Panc1 (cell line): Measurements from ENCODE around the gene PHC2. TPM values are rescaled to one million over a fixed set of nuclear protein-coding genes. Genes with fewer than 3 reads are reported as not detected.

Experiments
- ATAC-seq: fragments of 200-7000 bp; cut with Tn5 transposase; 2 replicates; pipeline ENCODE4 v1.9.1; 2020; ENCODE audit warnings: mild to moderate bottlenecking, moderate library complexity
- BruUV-seq: library from RNA; stranded (reverse); fragments of 400-500 nt; replicated peaks from 2 replicates; lab custom pipeline; 2021; lab: Mats Ljungman, UMichigan
- CTCF ChIA-PET: fragments of 300-600 bp; sonication (Branson Sonifier 250); formaldehyde crosslinking; loops from one replicate; lab custom pipeline; 2022; ENCODE audit warnings: antibody characterized with exemption; lab: Charles Lee
- POLR2A ChIA-PET: fragments of 300-600 bp; sonication (Branson Sonifier 250); formaldehyde crosslinking; loops from one replicate; lab custom pipeline; 2022; ENCODE audit warnings: antibody characterized with exemption; lab: Charles Lee
- DNase-seq: peaks from one replicate; pipeline ENCODE4 v3.0.0-alpha.2; 2010; ENCODE audit warnings: low read depth, low spot score
- H3K27ac ChIP-seq: 2 replicates; pipeline ENCODE4 v1.5.1; 2011; ENCODE audit warnings: mild to moderate bottlenecking, low read length, inconsistent platforms
- H3K27me3 ChIP-seq: fragments of 200-500 bp; sonication (Bioruptor generic); 2 replicates; pipeline ENCODE4 v1.6.0; 2014; ENCODE audit warnings: low read length, inconsistent platforms; ENCODE audit not compliant: control insufficient read depth, insufficient read depth
- H3K36me3 ChIP-seq: fragments of 200-500 bp; sonication (Bioruptor generic); 2 replicates; pipeline ENCODE4 v1.5.1; 2014; ENCODE audit warnings: inconsistent platforms, mild to moderate bottlenecking, low read length, moderate library complexity; ENCODE audit not compliant: control insufficient read depth, insufficient read depth
- H3K4me1 ChIP-seq: 2 replicates; pipeline ENCODE4 v1.5.1; 2011; ENCODE audit warnings: inconsistent platforms, mild to moderate bottlenecking, low read length, moderate library complexity; ENCODE audit not compliant: control insufficient read depth, insufficient read depth
- H3K4me3 ChIP-seq, 2 experiments: 2 replicates each; pipeline ENCODE4 v1.5.1; 2011 to 2012; ENCODE audit warnings: low read depth in 2 of 2, low read length in 2 of 2, mild to moderate bottlenecking in 2 of 2, inconsistent platforms in 1 of 2, moderate library complexity in 1 of 2
- H3K9me3 ChIP-seq: fragments of 200-500 bp; sonication (Bioruptor generic); 2 replicates; pipeline ENCODE4 v1.5.1; 2014; ENCODE audit warnings: low read depth, mild to moderate bottlenecking, inconsistent platforms, low read length, moderate library complexity; ENCODE audit not compliant: control insufficient read depth, insufficient read depth
- POLR2AphosphoS5 ChIP-seq: IDR thresholded peaks from 2 replicates; pipeline ENCODE4 v1.6.1; 2012; ENCODE audit warnings: mild to moderate bottlenecking, low read depth, low read length, moderate library complexity
- SIN3A ChIP-seq: IDR thresholded peaks from 2 replicates; pipeline ENCODE4 v1.6.1; 2012; ENCODE audit warnings: low read depth, mild to moderate bottlenecking, low read length, moderate library complexity, borderline replicate concordance; ENCODE audit not compliant: insufficient read depth
- TCF7L2 ChIP-seq: IDR thresholded peaks from 2 replicates; pipeline ENCODE4 v1.6.1; 2011; ENCODE audit warnings: mild to moderate bottlenecking, low read depth, low read length, inconsistent platforms
- in situ Hi-C: cut with HindIII; loops from 2 replicates; pipeline ENCODE4 v1.10.0; 2016; ENCODE audit warnings: low sequenced_read_pairs, low pct_unique_long_range_greater_than_20kb
- intact Hi-C: fragments of 100-400 bp; cut with micrococcal nuclease; formaldehyde crosslinking; loops from one replicate; pipeline ENCODE4 v1.10.0; 2022; ENCODE audit not compliant: unreplicated experiment
- total RNA-seq: library from RNA; stranded (reverse); gene quantifications from one replicate; pipeline ENCODE4 v1.2.1, GENCODE V29; 2021; ENCODE audit not compliant: unreplicated experiment
- TF ChIP-seq, protein P1 (sequence below), 2 experiments: IDR thresholded peaks; 2 replicates each; pipeline ENCODE4 v1.6.1; 2011 to 2012; ENCODE audit warnings: low read depth in 2 of 2, control low read depth in 1 of 2, low read length in 1 of 2, mild to moderate bottlenecking in 1 of 2, moderate library complexity in 1 of 2; ENCODE audit not compliant: insufficient read depth in 1 of 2
- TF ChIP-seq, protein P2 (sequence below): fragments of 450-650 bp; IDR thresholded peaks from 2 replicates; pipeline ENCODE4 v1.5.1; 2017; ENCODE audit warnings: mild to moderate bottlenecking

PHC2 gene
- total RNA-seq, 1 experiment from 2014 or later: 122 TPM

DNA sequence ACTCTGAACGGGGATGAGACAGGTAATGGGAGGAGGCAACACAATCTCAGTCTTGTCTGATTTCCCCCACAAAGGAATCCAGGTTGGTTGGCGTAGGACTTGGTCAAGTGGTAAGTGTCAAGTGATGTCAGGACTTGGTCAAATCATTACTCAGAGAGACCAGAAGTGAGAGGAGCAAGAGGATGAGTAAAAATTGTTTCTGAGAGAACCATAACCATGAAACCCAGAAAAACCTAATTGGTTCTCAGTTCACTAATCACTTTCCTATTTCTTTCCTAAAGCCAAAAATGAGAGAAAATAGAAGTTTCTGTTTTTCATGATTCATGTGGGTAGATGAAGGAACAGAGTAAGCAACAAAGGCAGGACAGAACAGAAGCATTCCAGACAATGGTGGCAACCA is 5.0 kb downstream of the PHC2 start:
- intact Hi-C loops: no loop called here
- Histone ChIP-seq H3K36me3 (peaks cover 6% of the 10 kb centered on the region; the same call in 1 of the 2 replicates), H3K9me3 (no peaks in the 10 kb centered on the region), H3K27me3 (peaks cover 9% of the 10 kb centered on the region), H3K4me1 (peaks cover 5% of the 10 kb centered on the region; the same call in 1 of the 2 replicates), H3K4me3 (no peak overlapping the region), H3K27ac (no peak overlapping the region)
- ATAC-seq: no peak
- in situ Hi-C loops: no loop called here
- POLR2A ChIA-PET: no interaction called here
- no TSS peak for BruUV-seq
- no peak for DNase-seq
- CTCF ChIA-PET: no interaction called here
- no peak for TF ChIP-seq POLR2AphosphoS5
- TF ChIP-seq SIN3A: no peak
- no peak for TF ChIP-seq TCF7L2
- TF ChIP-seq, protein P1, sequence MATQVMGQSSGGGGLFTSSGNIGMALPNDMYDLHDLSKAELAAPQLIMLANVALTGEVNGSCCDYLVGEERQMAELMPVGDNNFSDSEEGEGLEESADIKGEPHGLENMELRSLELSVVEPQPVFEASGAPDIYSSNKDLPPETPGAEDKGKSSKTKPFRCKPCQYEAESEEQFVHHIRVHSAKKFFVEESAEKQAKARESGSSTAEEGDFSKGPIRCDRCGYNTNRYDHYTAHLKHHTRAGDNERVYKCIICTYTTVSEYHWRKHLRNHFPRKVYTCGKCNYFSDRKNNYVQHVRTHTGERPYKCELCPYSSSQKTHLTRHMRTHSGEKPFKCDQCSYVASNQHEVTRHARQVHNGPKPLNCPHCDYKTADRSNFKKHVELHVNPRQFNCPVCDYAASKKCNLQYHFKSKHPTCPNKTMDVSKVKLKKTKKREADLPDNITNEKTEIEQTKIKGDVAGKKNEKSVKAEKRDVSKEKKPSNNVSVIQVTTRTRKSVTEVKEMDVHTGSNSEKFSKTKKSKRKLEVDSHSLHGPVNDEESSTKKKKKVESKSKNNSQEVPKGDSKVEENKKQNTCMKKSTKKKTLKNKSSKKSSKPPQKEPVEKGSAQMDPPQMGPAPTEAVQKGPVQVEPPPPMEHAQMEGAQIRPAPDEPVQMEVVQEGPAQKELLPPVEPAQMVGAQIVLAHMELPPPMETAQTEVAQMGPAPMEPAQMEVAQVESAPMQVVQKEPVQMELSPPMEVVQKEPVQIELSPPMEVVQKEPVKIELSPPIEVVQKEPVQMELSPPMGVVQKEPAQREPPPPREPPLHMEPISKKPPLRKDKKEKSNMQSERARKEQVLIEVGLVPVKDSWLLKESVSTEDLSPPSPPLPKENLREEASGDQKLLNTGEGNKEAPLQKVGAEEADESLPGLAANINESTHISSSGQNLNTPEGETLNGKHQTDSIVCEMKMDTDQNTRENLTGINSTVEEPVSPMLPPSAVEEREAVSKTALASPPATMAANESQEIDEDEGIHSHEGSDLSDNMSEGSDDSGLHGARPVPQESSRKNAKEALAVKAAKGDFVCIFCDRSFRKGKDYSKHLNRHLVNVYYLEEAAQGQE (IDR thresholded peaks at IDR 0.05; ENCODE audit: insufficient read depth in 1 of 2, low read depth in 2 of 2, low read length in 1 of 2): no peak
- TF ChIP-seq, protein P2, sequence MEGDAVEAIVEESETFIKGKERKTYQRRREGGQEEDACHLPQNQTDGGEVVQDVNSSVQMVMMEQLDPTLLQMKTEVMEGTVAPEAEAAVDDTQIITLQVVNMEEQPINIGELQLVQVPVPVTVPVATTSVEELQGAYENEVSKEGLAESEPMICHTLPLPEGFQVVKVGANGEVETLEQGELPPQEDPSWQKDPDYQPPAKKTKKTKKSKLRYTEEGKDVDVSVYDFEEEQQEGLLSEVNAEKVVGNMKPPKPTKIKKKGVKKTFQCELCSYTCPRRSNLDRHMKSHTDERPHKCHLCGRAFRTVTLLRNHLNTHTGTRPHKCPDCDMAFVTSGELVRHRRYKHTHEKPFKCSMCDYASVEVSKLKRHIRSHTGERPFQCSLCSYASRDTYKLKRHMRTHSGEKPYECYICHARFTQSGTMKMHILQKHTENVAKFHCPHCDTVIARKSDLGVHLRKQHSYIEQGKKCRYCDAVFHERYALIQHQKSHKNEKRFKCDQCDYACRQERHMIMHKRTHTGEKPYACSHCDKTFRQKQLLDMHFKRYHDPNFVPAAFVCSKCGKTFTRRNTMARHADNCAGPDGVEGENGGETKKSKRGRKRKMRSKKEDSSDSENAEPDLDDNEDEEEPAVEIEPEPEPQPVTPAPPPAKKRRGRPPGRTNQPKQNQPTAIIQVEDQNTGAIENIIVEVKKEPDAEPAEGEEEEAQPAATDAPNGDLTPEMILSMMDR: no peak

DNA sequence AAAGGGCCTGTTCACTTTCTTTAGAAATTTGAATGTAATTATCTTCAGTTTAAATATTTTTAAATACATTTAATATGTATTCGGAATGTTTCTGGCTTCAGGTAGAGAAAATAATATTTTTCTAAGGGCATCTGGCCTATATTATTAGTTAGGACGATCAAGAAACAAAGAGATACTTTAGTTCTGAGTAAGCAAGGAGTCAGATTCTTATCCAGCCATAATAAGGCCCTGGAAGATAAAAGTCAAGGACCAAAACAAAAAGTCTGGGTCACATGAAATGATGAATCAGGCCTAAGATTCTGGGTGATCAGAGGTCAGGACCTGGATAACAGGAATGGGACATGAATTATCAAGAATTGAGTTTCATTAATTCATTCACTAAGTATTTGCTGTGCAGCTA is 6.3 kb downstream of the PHC2 start:
- peaks cover under 1% of the 10 kb centered on the region; the same call in 1 of the 2 replicates for H3K36me3 ChIP-seq

More for the DNA sequence above, 6.3 kb downstream of the PHC2 start:
- POLR2A ChIA-PET: no interaction called here
- Histone ChIP-seq H3K4me3 (no peak overlapping the region), H3K4me1 (no peaks in the 10 kb centered on the region; the same call in 1 of the 2 replicates), H3K27ac (no peak overlapping the region), H3K27me3 (peaks cover 5% of the 10 kb centered on the region), H3K9me3 (no peaks in the 10 kb centered on the region)
- CTCF ChIA-PET: no interaction called here
- no peak for DNase-seq
- in situ Hi-C loops: no loop called here
- intact Hi-C loops: no loop called here
- BruUV-seq: no TSS peak
- TF ChIP-seq, protein P2: no peak
- TF ChIP-seq POLR2AphosphoS5 (no peak), TCF7L2 (no peak), SIN3A (no peak)
- TF ChIP-seq, protein P1 (IDR thresholded peaks at IDR 0.05; ENCODE audit: insufficient read depth in 1 of 2, low read depth in 2 of 2, low read length in 1 of 2): no peak
- ATAC-seq: no peak
